Activated naive CD8-positive, alpha-beta T cell treated with anti-CD3 and anti-CD28 coated beads, Interleukin-2, amount 50 U/mL, for 24 hours (primary cell): ENCODE data around the gene CDK11A.
"Not testable (repeated sequence)": the region's sequence is repeated elsewhere in the genome, so short reads cannot be mapped to it uniquely, and the experiment has no call there.

Source experiments
- ATAC-seq: fragments of 150-1000 bp; cut with Tn5 transposase; one replicate; pipeline ENCODE4 v1.10.0; 2021
- DNase-seq: peaks from one replicate; pipeline ENCODE4 v3.0.0; 2021
- H3K27ac Mint-ChIP-seq: one replicate; pipeline ENCODE4 v1.8.0; 2021; ENCODE audit warnings: mild to moderate bottlenecking, mixed read lengths
- H3K27me3 Mint-ChIP-seq: one replicate; pipeline ENCODE4 v1.8.0; 2021; ENCODE audit warnings: mixed read lengths
- H3K36me3 Mint-ChIP-seq: one replicate; pipeline ENCODE4 v1.8.0; 2021; ENCODE audit warnings: low read depth, mixed read lengths
- H3K4me1 Mint-ChIP-seq: one replicate; pipeline ENCODE4 v1.8.0; 2021; ENCODE audit warnings: mixed read lengths
- H3K4me3 Mint-ChIP-seq: one replicate; pipeline ENCODE4 v1.8.0; 2021; ENCODE audit warnings: mild to moderate bottlenecking, moderate library complexity, mixed read lengths
- H3K9me3 Mint-ChIP-seq: one replicate; pipeline ENCODE4 v1.8.0; 2021; ENCODE audit warnings: mixed read lengths

Gene CDK11A

DNA sequence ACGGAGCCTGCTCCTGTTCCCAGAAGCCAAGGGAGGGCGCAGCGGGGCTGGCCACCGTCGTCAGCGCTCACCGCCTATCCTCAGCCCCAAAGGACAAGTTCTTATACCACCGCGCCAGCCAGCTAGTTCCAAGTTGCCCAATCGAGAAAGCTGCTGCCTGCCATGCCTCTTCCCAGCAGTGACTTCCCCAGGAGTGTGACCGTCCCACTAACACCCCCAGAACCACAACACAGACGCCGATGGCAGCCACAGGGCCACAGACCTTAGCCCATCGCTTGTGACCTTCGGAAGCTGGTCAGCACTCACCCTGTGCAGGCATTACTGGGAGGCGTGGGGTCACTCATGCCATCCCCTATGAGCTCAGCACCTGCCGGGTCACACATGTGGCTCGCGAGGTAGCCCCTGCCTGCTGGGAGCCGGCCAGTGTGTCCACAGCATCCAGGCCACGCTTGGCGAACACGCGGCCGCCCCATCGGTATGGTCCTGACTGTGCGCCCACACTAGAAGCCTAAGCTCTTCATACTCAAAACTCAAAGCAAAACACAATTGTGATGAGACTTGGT is 34.0 kb upstream of the CDK11A start:
- H3K27ac Mint-ChIP-seq = no peak overlapping the region
- no peak for DNase-seq
- no peaks in the 10 kb centered on the region for H3K9me3 Mint-ChIP-seq
- no peak overlapping the region for H3K4me3 Mint-ChIP-seq
- ATAC-seq = no peak
- H3K27me3 Mint-ChIP-seq = no peaks in the 10 kb centered on the region
- H3K36me3 Mint-ChIP-seq = peaks cover 22% of the 10 kb centered on the region
- no peaks in the 10 kb centered on the region for H3K4me1 Mint-ChIP-seq

DNA sequence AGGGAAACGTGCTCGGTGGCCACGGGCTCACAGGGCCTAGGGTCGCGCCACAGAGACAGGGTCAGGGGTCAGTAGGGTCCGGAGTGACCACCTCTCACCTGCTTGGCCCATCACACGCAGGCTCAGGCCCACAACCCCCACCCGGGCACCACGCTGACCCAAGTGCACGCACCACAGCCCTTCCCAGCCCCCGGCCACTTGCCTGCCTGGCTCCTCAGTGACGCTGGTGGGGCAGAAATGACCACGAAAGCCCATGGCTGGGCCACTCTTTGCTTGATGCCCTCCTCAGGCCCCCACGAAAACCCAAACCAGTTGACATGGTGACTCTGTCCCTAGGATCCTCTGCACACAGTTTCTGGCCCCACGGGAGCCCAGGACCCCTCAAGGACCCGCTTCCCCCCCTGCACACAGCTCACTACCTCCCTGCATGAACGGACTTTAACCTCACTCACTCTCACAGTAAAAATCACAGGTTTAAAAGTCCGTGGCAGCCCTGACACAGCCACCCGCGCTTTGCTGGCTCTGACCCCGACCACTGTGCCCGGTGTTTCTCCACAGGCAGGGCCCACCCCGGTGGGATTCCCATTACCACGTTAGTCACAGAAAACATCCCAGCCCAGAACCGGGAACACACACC is 33.4 kb upstream of the CDK11A start:
- ATAC-seq (no peak), DNase-seq (no peak)
- no peaks in the 10 kb centered on the region for H3K4me1 Mint-ChIP-seq
- no peaks in the 10 kb centered on the region for H3K27me3 Mint-ChIP-seq
- H3K9me3 Mint-ChIP-seq = no peaks in the 10 kb centered on the region
- no peak overlapping the region for H3K27ac Mint-ChIP-seq
- H3K4me3 Mint-ChIP-seq = no peak overlapping the region
- peaks cover 18% of the 10 kb centered on the region for H3K36me3 Mint-ChIP-seq

DNA sequence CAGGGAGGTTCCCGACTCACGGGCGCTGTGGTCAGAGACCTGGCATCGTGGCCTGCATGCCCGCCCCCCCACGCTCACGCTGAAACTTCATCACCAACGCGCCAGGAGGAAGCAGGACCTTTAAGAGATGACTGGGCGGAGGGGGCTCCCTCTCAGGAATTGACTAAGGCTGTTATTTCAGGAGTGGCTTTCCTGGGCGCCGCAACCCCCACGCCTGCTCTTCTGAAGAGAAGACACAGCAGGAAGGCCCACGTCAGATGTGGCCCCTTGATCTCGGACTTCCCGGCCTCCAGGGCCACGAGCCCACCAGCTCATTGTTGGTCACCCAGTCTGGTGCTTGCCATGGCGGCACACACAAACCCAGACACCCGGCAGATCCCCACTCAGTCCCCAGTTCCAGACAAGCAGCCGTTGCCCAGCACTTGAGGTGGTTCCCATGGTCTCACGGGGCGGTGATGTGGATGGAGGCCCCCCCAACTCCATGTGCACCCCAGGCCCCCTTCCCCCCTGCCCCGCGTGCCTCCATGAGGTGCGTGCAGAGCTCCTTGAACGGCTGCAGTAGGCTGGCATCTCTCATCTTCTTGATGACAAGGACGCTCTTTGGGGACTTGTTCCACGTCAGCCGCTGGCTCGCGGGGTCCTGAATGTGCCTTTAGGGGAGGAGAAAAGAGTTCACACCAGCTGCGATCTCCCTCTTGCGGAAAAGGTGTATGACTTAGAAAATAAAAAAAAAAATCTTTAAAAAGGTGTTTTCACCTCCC is 32.7 kb upstream of the CDK11A start:
- H3K4me3 Mint-ChIP-seq = no peak overlapping the region
- no peaks in the 10 kb centered on the region for H3K27me3 Mint-ChIP-seq
- no peaks in the 10 kb centered on the region for H3K4me1 Mint-ChIP-seq
- H3K27ac Mint-ChIP-seq = no peak overlapping the region
- no peak for ATAC-seq
- no peak for DNase-seq
- no peaks in the 10 kb centered on the region for H3K9me3 Mint-ChIP-seq
- peaks cover 17% of the 10 kb centered on the region for H3K36me3 Mint-ChIP-seq

DNA sequence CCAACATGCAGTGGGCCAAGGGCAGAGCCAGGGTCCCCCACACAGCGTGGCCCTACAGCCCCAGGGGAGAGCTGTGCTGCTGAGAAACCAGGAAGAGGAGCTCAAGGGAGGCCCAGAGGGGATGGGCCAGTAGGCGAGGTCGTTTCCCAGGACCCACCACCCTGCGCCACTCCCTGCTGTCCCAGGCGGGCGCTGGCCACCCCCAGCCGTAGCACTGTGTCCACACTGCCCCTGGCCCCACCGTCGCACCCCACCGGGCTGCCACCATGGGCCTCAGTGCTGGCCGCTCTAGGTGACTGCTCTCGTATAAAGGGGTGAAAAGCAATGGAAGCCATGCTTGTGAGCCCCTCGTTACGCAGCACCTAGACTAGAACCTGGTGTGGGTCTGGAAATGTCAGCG is 31.7 kb upstream of the CDK11A start:
- Mint-ChIP-seq H3K4me1 (no peaks in the 10 kb centered on the region), H3K9me3 (no peaks in the 10 kb centered on the region), H3K4me3 (no peak overlapping the region), H3K27me3 (no peaks in the 10 kb centered on the region), H3K36me3 (peaks cover 10% of the 10 kb centered on the region), H3K27ac (no peak overlapping the region)
- ATAC-seq = no peak
- DNase-seq = no peak

DNA sequence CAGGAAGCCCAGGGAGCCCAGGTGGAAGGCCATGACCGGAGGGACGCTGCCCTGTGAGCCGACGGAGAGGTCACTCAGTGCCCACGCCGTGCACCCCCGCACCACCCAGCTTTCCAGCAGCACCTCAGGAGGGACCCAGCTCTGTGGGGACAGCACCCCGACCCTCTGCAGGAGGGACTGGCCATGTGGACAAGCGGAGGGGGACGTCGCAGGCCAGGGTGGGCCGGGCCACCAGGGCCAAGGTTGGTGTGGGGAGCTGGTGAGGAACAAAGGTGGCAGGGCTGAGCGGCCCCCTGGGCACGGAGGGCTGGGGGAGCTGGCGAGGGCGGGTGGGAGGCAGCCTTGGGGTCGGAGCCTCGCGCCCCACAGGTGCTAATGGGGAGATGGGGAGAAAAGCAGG is 31.3 kb upstream of the CDK11A start:
- no peak overlapping the region for H3K27ac Mint-ChIP-seq
- no peak for ATAC-seq
- no peak for DNase-seq
- H3K9me3 Mint-ChIP-seq = no peaks in the 10 kb centered on the region
- no peak overlapping the region for H3K4me3 Mint-ChIP-seq
- no peaks in the 10 kb centered on the region for H3K4me1 Mint-ChIP-seq
- peaks cover 10% of the 10 kb centered on the region for H3K36me3 Mint-ChIP-seq
- no peaks in the 10 kb centered on the region for H3K27me3 Mint-ChIP-seq

DNA sequence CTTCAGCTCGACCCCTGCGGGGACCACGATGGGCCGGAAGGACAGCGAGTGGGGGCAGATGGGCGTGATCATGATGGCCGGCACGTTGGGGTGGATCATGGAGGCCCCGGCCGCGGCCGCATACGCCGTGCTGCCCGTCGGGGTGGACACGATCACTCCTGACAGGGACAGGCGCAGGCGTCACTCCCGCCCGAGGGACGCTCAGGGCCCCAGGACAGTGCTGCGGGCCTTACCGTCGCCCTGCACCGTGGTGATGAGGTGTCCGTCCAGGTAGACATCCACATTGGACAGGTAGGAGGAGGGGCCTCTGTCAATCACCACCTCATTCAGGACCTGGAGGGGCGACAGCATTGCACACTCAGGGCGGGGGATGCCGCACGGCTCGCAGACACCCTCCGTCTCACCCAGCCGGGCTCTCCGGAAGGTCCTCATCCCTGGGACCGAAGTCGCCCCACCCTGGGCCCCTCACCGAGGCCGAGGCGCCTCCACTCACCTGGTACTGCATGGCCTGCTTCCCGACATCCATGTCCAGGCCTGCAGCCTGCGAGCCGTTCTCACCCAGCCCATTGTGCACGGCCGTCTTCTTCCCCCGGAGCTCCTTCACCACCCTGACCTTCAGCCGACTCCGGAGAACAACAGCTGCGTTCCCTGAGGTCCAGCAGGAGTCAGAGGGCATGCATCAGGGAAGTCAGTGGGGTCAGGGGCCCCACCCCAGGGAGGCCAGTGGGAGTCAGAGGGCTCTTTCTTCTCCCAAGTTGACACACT is 30.1 kb upstream of the CDK11A start:
- Mint-ChIP-seq H3K36me3 (peaks cover 9% of the 10 kb centered on the region), H3K27ac (no peak overlapping the region), H3K27me3 (no peaks in the 10 kb centered on the region), H3K9me3 (no peaks in the 10 kb centered on the region), H3K4me3 (no peak overlapping the region), H3K4me1 (no peaks in the 10 kb centered on the region)
- DNase-seq = no peak
- ATAC-seq = no peak

DNA sequence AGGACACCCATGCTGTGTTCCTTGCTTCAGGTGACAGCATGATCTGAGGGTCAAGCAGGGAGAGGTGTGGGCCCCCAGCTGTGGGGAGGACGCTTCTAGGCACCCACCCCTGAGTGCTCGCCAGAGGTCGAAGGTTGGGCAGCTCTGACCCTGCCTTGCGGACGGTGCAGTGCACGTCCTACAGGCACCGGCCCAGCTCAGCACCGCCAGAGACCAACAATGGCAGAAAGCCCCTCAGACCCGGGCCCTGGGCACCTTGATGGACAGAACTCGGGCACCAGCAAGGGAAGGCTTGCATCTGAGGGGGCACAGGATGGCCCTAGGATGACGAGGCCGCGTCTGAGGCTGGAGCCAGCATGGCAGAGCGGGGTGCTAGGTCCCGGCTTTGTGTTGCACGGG is 29.4 kb upstream of the CDK11A start:
- H3K27ac Mint-ChIP-seq = no peak overlapping the region
- ATAC-seq (no peak), DNase-seq (no peak)
- H3K27me3 Mint-ChIP-seq = no peaks in the 10 kb centered on the region
- H3K36me3 Mint-ChIP-seq = peaks cover 9% of the 10 kb centered on the region
- H3K4me3 Mint-ChIP-seq = no peak overlapping the region
- no peaks in the 10 kb centered on the region for H3K4me1 Mint-ChIP-seq
- no peaks in the 10 kb centered on the region for H3K9me3 Mint-ChIP-seq

DNA sequence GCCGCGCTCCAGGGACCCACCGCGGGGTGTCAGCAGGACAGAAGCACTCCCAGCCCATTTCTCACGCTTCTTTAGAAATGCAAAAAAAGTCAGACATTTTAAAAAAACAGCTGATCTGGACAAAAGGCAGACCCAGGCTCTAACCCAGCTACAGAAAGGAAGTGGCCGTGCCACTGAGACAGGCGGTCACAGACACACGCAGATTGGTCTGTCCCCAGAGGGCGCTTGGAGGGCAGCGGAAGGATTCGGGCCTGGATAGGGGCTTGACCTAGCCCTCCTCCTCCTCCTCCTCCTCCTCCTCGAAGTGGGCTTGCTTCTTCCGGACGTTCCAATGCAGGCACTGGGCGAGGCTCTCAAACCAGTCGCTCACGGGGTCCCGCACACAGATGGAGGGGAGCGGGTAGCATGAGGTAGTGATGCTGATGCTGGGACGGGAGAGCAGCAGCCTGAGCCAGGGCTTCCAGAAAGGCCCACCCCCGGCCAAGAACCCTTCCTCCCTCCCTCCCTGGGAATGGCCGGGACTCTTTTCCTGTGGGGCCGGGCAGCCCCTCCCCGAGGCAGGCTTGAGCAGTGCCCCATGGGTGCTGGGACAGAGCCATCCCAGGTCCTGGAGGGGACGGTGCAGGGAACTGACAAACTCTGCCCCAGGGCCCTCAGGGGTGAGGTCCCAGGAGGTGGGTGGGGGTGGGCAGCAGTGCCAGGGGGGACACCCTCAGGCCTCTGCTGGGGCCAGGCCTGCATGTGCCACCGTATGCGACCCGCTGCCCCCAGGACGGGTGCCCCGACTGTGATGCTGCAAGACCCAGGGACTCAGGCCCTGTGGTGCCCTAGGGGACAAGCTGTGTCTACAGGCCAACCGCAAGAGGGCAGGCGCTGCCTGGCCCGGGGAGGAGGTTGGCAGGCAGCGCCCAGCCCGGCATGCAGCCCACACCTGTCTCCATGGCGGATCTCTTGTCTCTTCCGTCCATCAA is 28.8 kb upstream of the CDK11A start:
- DNase-seq = no peak
- no peak for ATAC-seq
- Mint-ChIP-seq H3K27me3 (no peaks in the 10 kb centered on the region), H3K4me1 (peaks cover 2% of the 10 kb centered on the region), H3K36me3 (peaks cover 4% of the 10 kb centered on the region), H3K4me3 (no peak overlapping the region), H3K9me3 (no peaks in the 10 kb centered on the region), H3K27ac (no peak overlapping the region)

DNA sequence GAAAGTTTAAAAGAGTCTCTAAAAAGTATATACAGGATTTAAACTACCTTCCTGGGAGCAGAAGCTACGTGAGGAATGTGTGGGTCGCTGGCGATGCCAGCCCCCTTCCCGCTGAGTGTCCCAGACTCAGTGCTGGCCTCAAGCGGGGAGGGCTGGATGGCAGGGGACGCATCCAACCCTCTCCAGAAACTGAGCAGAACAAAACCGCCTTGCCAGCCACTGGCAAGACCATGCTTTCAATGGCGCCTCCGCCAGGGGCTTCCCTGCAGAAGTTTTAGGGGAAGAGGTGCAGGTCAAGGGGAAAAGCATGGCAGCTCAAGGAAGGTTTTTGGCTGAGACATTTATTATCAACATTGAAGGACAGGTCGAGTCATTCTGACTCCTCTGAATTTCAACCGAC is 28.0 kb upstream of the CDK11A start:
- H3K36me3 Mint-ChIP-seq = no peaks in the 10 kb centered on the region
- ATAC-seq = no peak

DNA sequence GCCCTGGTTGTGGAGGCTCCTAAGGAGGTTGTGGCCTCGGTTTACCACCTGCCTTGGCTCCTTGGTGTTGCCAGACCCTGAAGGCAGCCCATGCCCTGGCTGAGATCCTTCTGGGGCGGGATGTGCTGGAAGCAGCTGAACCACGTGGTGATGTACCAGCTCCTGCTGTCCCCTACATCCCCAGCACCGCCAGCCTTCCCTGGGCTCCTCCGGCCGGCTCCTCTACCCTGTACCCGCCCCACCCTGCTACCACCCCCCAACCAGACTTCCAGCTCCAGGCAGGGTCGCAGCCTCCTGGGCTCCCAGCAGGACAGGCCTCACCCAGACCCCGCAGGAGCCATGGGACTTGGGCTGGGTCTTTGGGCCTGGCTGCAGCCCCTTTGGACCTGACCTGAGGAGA is 25.8 kb upstream of the CDK11A start:
- H3K9me3 Mint-ChIP-seq, H3K27ac Mint-ChIP-seq, DNase-seq, H3K27me3 Mint-ChIP-seq, H3K4me3 Mint-ChIP-seq, H3K36me3 Mint-ChIP-seq, ATAC-seq, H3K4me1 Mint-ChIP-seq: not testable (repeated sequence)

More for the DNA sequence above, 28.0 kb upstream of the CDK11A start:
- H3K27ac Mint-ChIP-seq = no peak overlapping the region
- no peaks in the 10 kb centered on the region for H3K9me3 Mint-ChIP-seq
- no peaks in the 10 kb centered on the region for H3K27me3 Mint-ChIP-seq
- peaks cover 2% of the 10 kb centered on the region for H3K4me1 Mint-ChIP-seq
- no peak overlapping the region for H3K4me3 Mint-ChIP-seq
- no peak for DNase-seq

DNA sequence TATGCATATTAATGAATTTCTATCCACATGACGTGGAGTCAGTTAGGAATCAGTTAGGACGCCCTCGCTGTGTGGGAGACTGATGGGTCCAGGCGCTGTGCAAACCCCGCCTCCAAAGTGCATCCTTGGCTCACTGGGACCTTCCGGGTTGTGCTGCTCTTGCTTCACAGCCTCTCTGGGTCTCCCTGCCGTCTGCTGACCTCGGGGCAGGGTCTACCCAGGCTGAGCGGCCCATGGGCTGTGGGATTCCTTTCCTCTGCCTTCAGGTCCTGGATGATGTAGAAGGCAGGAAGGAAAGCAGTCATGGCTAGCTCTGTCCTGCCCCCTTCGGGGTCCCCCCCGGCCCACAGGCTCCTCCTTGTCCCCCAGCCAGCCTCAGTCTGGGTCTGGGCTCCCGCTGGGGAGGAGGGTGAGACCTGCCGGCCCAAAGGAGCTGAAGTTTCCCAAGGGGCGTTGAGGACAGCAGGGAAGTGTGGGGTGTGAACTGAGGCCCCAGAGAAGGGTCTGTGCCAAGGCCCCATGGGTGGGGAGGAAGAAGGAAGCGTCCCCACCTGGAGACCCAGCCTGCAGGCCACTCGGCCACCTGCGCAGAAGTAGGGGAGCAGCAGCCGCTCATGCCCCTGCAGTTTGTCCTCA is 24.6 kb upstream of the CDK11A start:
- peaks cover 2% of the 10 kb centered on the region for H3K4me1 Mint-ChIP-seq
- H3K27ac Mint-ChIP-seq = no peak overlapping the region
- H3K9me3 Mint-ChIP-seq = no peaks in the 10 kb centered on the region
- H3K36me3 Mint-ChIP-seq = no peaks in the 10 kb centered on the region
- no peaks in the 10 kb centered on the region for H3K27me3 Mint-ChIP-seq
- no peak for DNase-seq
- no peak for ATAC-seq
- no peak overlapping the region for H3K4me3 Mint-ChIP-seq

DNA sequence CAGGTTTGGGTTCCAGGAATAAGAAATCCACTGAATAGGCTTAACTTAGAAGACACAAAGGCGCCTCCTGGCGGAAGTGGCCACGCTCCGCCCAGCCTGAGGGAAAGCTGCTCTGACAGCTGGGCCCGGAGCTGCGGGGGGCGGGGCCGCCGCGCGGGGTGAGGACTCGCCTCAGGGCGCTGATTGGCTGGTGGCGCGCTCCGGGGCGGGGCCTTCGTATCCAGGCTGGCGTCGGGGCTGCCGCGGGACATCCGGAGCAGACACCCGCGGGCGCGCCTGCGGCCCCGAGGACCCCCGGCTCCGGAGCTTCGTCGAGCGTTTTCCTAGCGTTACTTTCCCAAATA is 22.4 kb upstream of the CDK11A start:
- ATAC-seq = peak; percentile 85
- H3K27me3 Mint-ChIP-seq, H3K36me3 Mint-ChIP-seq, H3K9me3 Mint-ChIP-seq, DNase-seq, H3K4me1 Mint-ChIP-seq: not testable (repeated sequence)
- Mint-ChIP-seq H3K4me3 (peak overlapping the region; percentile 79), H3K27ac (peak overlapping the region; percentile 89)

DNA sequence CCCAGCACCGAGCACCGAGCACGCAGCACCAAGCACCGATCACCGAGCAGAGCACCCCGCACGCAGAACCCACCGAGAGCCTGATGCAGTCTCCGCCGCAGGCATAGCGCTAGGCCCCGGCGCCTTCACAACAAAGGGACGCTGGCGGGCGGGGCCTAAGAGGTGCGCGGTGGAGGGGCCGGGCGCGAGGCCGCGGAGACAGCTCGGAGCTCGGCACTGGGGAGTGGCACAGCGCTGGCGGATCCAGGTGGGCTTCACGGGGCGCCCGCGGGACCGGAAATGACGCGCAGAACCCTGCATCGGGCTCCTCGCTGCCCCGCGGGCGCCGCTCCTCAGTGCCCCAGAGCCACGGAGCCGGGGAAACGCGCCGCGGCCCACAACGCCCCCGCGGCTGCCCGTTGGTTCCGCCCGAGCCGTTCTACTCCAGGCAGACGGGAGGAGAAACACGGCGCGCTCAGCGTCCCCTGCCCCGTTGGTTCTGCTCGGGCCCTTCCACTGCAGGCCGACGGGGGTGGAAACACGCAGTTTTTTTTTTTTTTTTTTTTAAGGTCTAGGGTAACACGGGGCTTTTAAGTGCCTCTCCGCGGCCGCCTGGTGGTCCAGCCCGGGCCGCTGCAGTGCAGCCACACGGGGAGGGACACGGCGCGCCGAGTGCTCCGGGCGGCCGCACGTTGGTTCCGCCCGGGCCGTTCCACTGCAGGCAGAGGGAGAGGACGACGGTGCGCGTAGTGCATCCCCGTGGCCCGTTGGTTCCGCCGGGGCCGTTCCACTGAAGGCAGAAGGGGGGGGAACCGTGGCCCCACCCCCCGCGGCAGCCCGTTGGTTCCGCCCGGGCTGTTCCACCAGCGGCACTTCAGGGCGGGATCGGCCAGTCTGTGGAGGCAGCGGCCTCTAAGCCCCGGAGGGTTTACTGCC is 21.8 kb upstream of the CDK11A start:
- peak overlapping the region; percentile 79 for H3K4me3 Mint-ChIP-seq
- not testable (repeated sequence) for H3K9me3 Mint-ChIP-seq, H3K36me3 Mint-ChIP-seq, H3K4me1 Mint-ChIP-seq, H3K27me3 Mint-ChIP-seq
- peak; percentile 80 for ATAC-seq
- peak; percentile 95 for DNase-seq
- H3K27ac Mint-ChIP-seq = peak overlapping the region; percentile 89
